HG03565 (cell line): ENCODE results near the gene AMDHD2.

Source experiments
- ATAC-seq: cut with Tn5 transposase; IDR thresholded peaks from one replicate; pipeline ENCODE4 v1.9.1; 2021; ENCODE audit warnings: mild to moderate bottlenecking, moderate library complexity; ENCODE audit not compliant: unreplicated experiment

The AMDHD2 gene

GRCh38 chr16:2498531-2499253, 21.5 kb upstream of the AMDHD2 start:
- no peak for ATAC-seq

- ATAC-seq: no peak
Measured at GRCh38 chr16:2499454-2499853, 20.7 kb upstream of the AMDHD2 start.

GRCh38 chr16:2499890-2500429, 20.2 kb upstream of the AMDHD2 start:
- ATAC-seq: no peak

- no peak for ATAC-seq
Measured at GRCh38 chr16:2500430-2500917, 19.7 kb upstream of the AMDHD2 start.

GRCh38 chr16:2500918-2501750, 19.0 kb upstream of the AMDHD2 start:
- no peak for ATAC-seq

GRCh38 chr16:2501946-2502895, 17.9 kb upstream of the AMDHD2 start:
- ATAC-seq: no peak

GRCh38 chr16:2505695-2506094, 14.5 kb upstream of the AMDHD2 start:
- no peak for ATAC-seq

GRCh38 chr16:2507052-2507659, 13.0 kb upstream of the AMDHD2 start:
- ATAC-seq: no peak

- ATAC-seq: no peak
Measured at GRCh38 chr16:2507665-2508064, 12.5 kb upstream of the AMDHD2 start.

- no peak for ATAC-seq
Measured at GRCh38 chr16:2508722-2509400, 11.3 kb upstream of the AMDHD2 start.

GRCh38 chr16:2511128-2511800, 8.9 kb upstream of the AMDHD2 start:
- no peak for ATAC-seq

- no peak for ATAC-seq
Measured at GRCh38 chr16:2511996-2512734, 8.0 kb upstream of the AMDHD2 start.

- ATAC-seq: no peak
Measured at GRCh38 chr16:2512735-2513404, 7.3 kb upstream of the AMDHD2 start.

GRCh38 chr16:2513405-2514332, 6.5 kb upstream of the AMDHD2 start, which contains the start of gene ATP6V0C:
TSS of gene ATP6V0C (plus strand) at chr16:2513952. CDS start at chr16:2514104, 152 bp downstream.
- peak; percentile 62 for ATAC-seq

GRCh38 chr16:2514333-2515179, 5.6 kb upstream of the AMDHD2 start:
- no peak for ATAC-seq
